Right lung (tissue), 5 donors: ENCODE data around the gene TEDC2. TPM values are rescaled to one million over a fixed set of nuclear protein-coding genes. Genes with fewer than 3 reads are reported as not detected.

ENCODE experiments used
- DNase-seq, 2 donors: peaks; one replicate each; pipeline ENCODE4 v3.0.0-alpha.2; 2013
- polyA plus RNA-seq, 5 donors: library from polyadenylated mRNA; unstranded; fragments of 120-200 nt; gene quantifications; one replicate each; pipeline versions ENCODE4 v1.2.1 to v1.2.3, GENCODE V29; 2013; ENCODE audit warnings: inconsistent platforms in 1 of 5, low replicate concordance in 1 of 5; ENCODE audit not compliant: insufficient read length in 5 of 5, insufficient read depth in 1 of 5

The TEDC2 gene
- polyA plus RNA-seq, 5 donors: 6.2 to 11.9 (median 8.0) TPM

DNA sequence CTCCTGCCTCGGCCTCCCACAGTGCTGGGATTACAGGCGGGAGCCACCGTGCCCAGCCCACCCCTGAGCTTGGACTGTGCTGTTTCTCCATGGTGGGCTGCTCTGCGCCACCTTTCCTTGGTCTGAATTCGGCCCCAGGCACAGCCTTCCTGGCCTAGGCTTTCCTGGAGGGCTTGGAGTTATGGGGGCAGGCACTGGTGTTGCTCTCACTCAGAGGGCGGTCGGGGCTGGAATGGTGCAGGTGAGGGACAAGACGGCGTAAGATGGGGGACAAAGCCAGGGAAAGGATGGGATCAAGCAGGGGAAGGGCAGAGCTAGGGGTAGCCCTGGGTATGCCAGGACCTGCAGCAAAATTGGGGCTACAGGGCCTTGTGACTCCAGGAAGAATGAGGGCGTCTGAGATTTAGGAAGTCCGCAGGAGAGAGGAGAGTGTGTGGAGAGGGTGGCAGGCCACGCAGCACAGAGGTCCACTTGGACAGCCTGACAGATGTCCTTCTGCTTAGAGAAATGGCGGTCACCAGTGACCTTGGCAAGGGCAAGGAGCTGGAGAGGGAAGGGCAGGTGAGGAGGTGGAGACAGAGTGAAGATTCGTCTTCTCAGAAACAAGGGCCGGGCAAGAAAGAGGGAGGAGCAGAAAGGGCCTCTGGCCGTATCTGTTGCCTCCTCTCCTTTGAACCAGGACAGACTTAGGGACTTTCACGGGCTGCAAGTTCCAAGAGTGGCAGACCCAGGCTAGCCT lies 52.3 kb downstream of the TEDC2 start:
- no peak for DNase-seq

DNA sequence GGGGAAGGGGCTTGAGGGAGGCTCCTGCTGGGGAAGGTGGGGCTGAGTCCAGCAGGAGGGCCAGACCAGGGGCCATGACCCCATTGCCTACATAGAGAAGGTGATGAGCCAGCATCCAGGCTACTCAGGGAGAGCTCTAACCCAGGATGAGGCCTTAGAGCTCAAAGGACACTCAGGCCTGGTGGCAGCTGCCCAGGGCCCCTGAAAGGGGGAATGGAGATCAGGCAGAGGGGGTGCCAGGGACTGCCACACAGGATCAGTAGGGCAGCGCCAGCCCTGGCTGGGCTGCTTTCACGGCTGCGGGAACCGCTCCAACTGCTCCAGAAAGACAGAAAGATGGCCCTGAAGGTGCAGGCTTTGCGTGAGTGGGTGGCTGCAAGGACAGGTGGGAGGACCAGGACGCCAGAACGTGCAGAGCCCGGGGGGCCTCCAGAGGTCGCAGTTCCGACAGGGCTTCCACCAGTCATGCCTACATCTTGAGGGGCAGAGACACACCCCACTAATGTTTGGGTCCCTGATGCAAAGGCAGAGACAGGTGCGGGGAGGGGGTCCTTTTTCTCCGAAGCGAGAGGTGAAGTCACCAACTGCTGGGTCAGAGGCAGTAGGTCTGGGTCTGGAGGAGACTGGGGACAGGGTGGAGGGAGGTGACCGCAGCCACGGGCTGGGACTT lies 53.0 kb downstream of the TEDC2 start:
- DNase-seq: no peak

DNA sequence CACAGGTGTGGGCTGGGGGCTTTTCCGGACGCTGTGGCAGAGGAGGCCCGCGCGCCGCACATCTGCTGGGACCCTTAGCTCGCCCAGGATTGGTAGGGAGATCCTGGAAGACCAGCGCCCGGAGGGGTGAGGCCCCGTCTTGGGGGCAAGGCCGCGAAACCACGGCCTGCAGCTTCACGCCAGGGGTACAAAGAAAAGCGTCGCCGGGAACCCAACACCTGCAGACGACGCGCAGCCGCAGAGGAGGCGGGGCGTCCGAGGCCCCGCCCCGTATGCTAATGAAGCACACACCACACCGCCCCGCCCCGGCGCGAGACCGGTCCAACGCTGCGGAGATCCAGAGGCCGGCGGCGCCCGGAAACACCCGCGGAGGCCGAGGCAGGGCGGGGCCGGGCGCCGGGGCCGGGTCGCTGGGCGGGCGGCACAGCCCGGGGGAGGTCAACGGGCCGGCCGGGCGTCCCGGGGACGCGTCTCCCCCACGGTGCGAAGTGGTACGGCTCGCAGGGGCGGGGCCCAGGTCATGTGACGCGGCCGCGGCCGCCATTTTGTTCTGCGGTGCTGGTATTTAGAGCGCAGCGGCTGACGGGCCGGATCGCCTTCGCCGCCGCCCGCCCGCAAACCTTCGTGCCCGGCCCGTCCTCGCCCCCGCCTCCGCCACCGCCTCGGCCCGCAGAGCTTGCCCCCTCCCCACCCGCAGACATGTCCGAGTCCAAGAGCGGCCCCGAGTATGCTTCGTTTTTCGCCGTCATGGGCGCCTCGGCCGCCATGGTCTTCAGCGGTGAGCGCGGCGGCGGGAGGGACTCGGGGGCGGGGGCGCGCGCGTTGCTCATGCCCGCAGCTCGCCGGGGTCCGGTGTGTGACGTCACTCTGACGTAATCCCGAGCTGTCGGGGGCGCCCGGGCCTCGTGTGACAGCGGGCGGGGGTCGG lies 53.8 kb downstream of the TEDC2 start, which contains the start of gene ATP6V0C:
ATP6V0C (plus strand) TSS at position 548 of the 928 bp plus-strand sequence; CDS start at position 700, 152 bp downstream.
- peak; percentile 84 to 87 for DNase-seq

Other genes with a start within 250 kb of the TEDC2 start
- gene BRICD5, start 249.2 kb upstream of the TEDC2 start, polyA plus RNA-seq: 1 to 10 TPM; 2.6 to 9.0 (median 5.8) TPM
- gene PGP, start 245.3 kb upstream of the TEDC2 start, polyA plus RNA-seq: 10 to 100 TPM in 1 of 5 donors, 1 to 10 TPM in 4; 7.2 to 13.3 (median 9.1) TPM
- 10 to 100 TPM in 4 of 5 donors, 1 to 10 TPM in 1; 9.7 to 24.6 (median 15.3) TPM for gene E4F1, start 236.5 kb upstream of the TEDC2 start, polyA plus RNA-seq
- gene DNASE1L2, start 223.7 kb upstream of the TEDC2 start, polyA plus RNA-seq: 1 to 10 TPM in 1 of 5 donors, under 1 TPM in 4; 0.60 to 1.2 (median 0.77) TPM
- gene ECI1, start 208.5 kb upstream of the TEDC2 start, polyA plus RNA-seq: 10 to 100 TPM; 37.2 to 76.1 (median 44.8) TPM
- 100 to 1,000 TPM; 158 to 210 (median 178) TPM for gene RNPS1, start 192.0 kb upstream of the TEDC2 start, polyA plus RNA-seq
- 10 to 100 TPM in 2 of 5 donors, 1 to 10 TPM in 3; 6.8 to 16.1 (median 7.3) TPM for gene ABCA3, start 119.4 kb upstream of the TEDC2 start, polyA plus RNA-seq
- gene CCNF, start 30.7 kb upstream of the TEDC2 start, polyA plus RNA-seq: 10 to 100 TPM in 1 of 5 donors, 1 to 10 TPM in 4; 8.9 to 13.2 (median 9.2) TPM
- gene NTN3, start 11.2 kb downstream of the TEDC2 start, polyA plus RNA-seq: 1 to 10 TPM; 2.4 to 6.5 (median 4.7) TPM
- 10 to 100 TPM; 11.6 to 20.5 (median 17.2) TPM for gene TBC1D24, start 15.0 kb downstream of the TEDC2 start, polyA plus RNA-seq
- gene ATP6V0C, start 53.8 kb downstream of the TEDC2 start, polyA plus RNA-seq: 100 to 1,000 TPM in 2 of 5 donors, 10 to 100 TPM in 3; 60.5 to 158 (median 87.5) TPM
- gene AMDHD2, start 60.3 kb downstream of the TEDC2 start, polyA plus RNA-seq: 10 to 100 TPM; 11.1 to 20.8 (median 16.6) TPM
- gene CEMP1, start 71.3 kb downstream of the TEDC2 start, polyA plus RNA-seq: 1 to 10 TPM in 4 of 5 donors, under 1 TPM in 1; 0.35 to 2.6 (median 1.6) TPM
- 10 to 100 TPM; 35.2 to 43.4 (median 37.9) TPM for gene PDPK1, start 77.9 kb downstream of the TEDC2 start, polyA plus RNA-seq
- 10 to 100 TPM; 19.0 to 25.7 (median 21.4) TPM for gene KCTD5, start 222.4 kb downstream of the TEDC2 start, polyA plus RNA-seq